HepG2 (cell line): ENCODE data around the gene ANKS1A. TPM values are rescaled to one million over a fixed set of nuclear protein-coding genes. Genes with fewer than 3 reads are reported as not detected.

Experiments
- ATAC-seq: fragments of 200-7000 bp; cut with Tn5 transposase; 3 replicates; pipeline ENCODE4 v1.9.1; 2020; ENCODE audit warnings: mild to moderate bottlenecking, moderate library complexity
- BruUV-seq: library from RNA; stranded (reverse); fragments of 400-500 nt; replicated peaks from 2 replicates; lab custom pipeline; 2021; lab: Mats Ljungman, UMichigan
- CTCF ChIA-PET: fragments of 300-600 bp; formaldehyde crosslinking; extraction: SDS; loops from one replicate; lab custom pipeline; 2021; ENCODE audit warnings: low total read pairs, inconsistent platforms, low intra/inter-chr PET ratio; lab: Yijun Ruan, JAX
- POLR2A ChIA-PET: fragments of 350-600 bp; sonication (Branson Sonifier 250); formaldehyde crosslinking; loops from one replicate; lab custom pipeline; 2020; ENCODE audit warnings: antibody characterized with exemption, inconsistent platforms; lab: Yijun Ruan, JAX
- DNase-seq: peaks from one replicate; pipeline ENCODE4 v3.0.0-alpha.2; 2015; ENCODE audit warnings: low spot score
- FAIRE-seq: peaks from 3 replicates; lab custom pipeline; 2011; peaks lifted over from hg19 to GRCh38; lab: Jason Lieb, UNC
- H2AFZ ChIP-seq: one replicate; pipeline ENCODE4 v1.6.1; 2011; ENCODE audit warnings: low read length, inconsistent platforms
- H3K27ac ChIP-seq: fragments of 300-600 bp; 3 replicates; pipeline ENCODE4 v1.8.0; 2011; ENCODE audit warnings: mixed run types, mild to moderate bottlenecking, mixed read lengths, low read length, inconsistent platforms; ENCODE audit not compliant: insufficient read depth; ENCODE audit errors: extremely low read length
- H3K27me3 ChIP-seq, 2 experiments: fragments of 200-600 bp in 1 of 2; 2 replicates in 1 of 2; 3 replicates in 1 of 2; pipeline versions ENCODE4 v1.6.0 to v1.8.0; 2011; ENCODE audit warnings: low read length in 2 of 2, mild to moderate bottlenecking in 2 of 2, moderate library complexity in 2 of 2, inconsistent platforms in 1 of 2; ENCODE audit not compliant: insufficient read depth in 2 of 2, control insufficient read depth in 1 of 2
- H3K36me3 ChIP-seq, 2 experiments: fragments of 200-600 bp in 1 of 2; replicated peaks in 1 of 2; 2 replicates in 1 of 2; 3 replicates in 1 of 2; pipeline versions ENCODE4 v1.5.1 to v1.8.0; 2011; ENCODE audit warnings: low read length in 2 of 2, inconsistent platforms in 1 of 2; ENCODE audit not compliant: insufficient read depth in 2 of 2, control insufficient read depth in 1 of 2
- H3K4me1 ChIP-seq: 2 replicates; pipeline ENCODE4 v1.5.1; 2012; ENCODE audit warnings: low read length, inconsistent platforms; ENCODE audit not compliant: insufficient read depth
- H3K4me2 ChIP-seq: 2 replicates; pipeline ENCODE4 v1.6.0; 2011; ENCODE audit warnings: low read depth, low read length, inconsistent platforms
- H3K4me3 ChIP-seq, 3 experiments: fragments of 200-600 bp in 1 of 3; sonication (generic), shearing (Covaris generic) in 1 of 3; replicated peaks in 1 of 3; 2 replicates each; pipeline ENCODE4 v1.5.1; 2011 to 2016; ENCODE audit warnings: low read length in 3 of 3, inconsistent platforms in 2 of 3, low read depth in 2 of 3, mild to moderate bottlenecking in 2 of 3, control low read depth in 1 of 3, mixed read lengths in 1 of 3; ENCODE audit not compliant: insufficient read depth in 1 of 3
- H3K79me2 ChIP-seq: one replicate; pipeline ENCODE4 v1.6.1; 2011; ENCODE audit warnings: low read length, inconsistent platforms; ENCODE audit not compliant: insufficient read depth
- H3K9ac ChIP-seq: 2 replicates; pipeline ENCODE4 v1.6.0; 2011; ENCODE audit warnings: mild to moderate bottlenecking, low read depth, low read length, inconsistent platforms; ENCODE audit not compliant: insufficient read depth
- H3K9me3 ChIP-seq: 2 replicates; pipeline ENCODE4 v1.5.1; 2012; ENCODE audit warnings: mild to moderate bottlenecking, low read length
- H4K20me1 ChIP-seq: 2 replicates; pipeline ENCODE4 v1.6.0; 2011; ENCODE audit warnings: inconsistent platforms, mild to moderate bottlenecking, low read length, moderate library complexity; ENCODE audit not compliant: insufficient read depth
- ARID2 ChIP-seq: sonication (generic); formaldehyde crosslinking; IDR thresholded peaks from 2 replicates; pipeline ENCODE4 v1.8.1; 2022; ENCODE audit warnings: mild to moderate bottlenecking, missing genetic modification reagents, borderline replicate concordance
- HNRNPUL1 ChIP-seq: fragments of 200-400 bp; formaldehyde crosslinking; IDR thresholded peaks from 2 replicates; pipeline ENCODE4 v1.6.1; 2017; ENCODE audit warnings: low read depth, mild to moderate bottlenecking, low read length, moderate library complexity
- PHF5A ChIP-seq: IDR thresholded peaks from one replicate; pipeline ENCODE4 v1.6.1; 2018; ENCODE audit warnings: low read depth, missing genetic modification reagents; ENCODE audit not compliant: unreplicated experiment
- RFXAP ChIP-seq: sonication (generic); formaldehyde crosslinking; IDR thresholded peaks from 2 replicates; pipeline ENCODE4 v1.4.0; 2020; ENCODE audit warnings: missing genetic modification reagents, borderline replicate concordance
- ZBTB25 ChIP-seq: IDR thresholded peaks from 2 replicates; pipeline ENCODE4 v1.6.1; 2018; ENCODE audit warnings: missing genetic modification reagents
- ZNF550 ChIP-seq: sonication (generic); formaldehyde crosslinking; IDR thresholded peaks from 2 replicates; pipeline ENCODE4 v1.4.0; 2020; ENCODE audit warnings: mild to moderate bottlenecking, missing genetic modification reagents, borderline replicate concordance
- ZNF577 ChIP-seq: sonication (generic); formaldehyde crosslinking; IDR thresholded peaks from 2 replicates; pipeline ENCODE4 v1.4.0; 2020; ENCODE audit warnings: mild to moderate bottlenecking, low read depth, missing genetic modification reagents, borderline replicate concordance
- ZNF609 ChIP-seq: sonication (generic); formaldehyde crosslinking; IDR thresholded peaks from 2 replicates; pipeline ENCODE4 v1.4.0; 2020; ENCODE audit warnings: mild to moderate bottlenecking, missing genetic modification reagents, borderline replicate concordance
- ZNF773 ChIP-seq: sonication (generic); formaldehyde crosslinking; IDR thresholded peaks from 2 replicates; pipeline ENCODE4 v1.4.0; 2020; ENCODE audit warnings: missing genetic modification reagents, borderline replicate concordance
- WGBS: methylation state at CpG from one replicate; pipeline ENCODE4 v1.1.6; 2017; ENCODE audit warnings: low lambda C conversion rate; 5-methylcytosine and 5-hydroxymethylcytosine counted together
- in situ Hi-C: cut with HindIII; loops from 2 replicates; pipeline ENCODE4 v1.10.0; 2017; ENCODE audit warnings: low pct_unique_long_range_greater_than_20kb; ENCODE audit not compliant: extremely low pct_ligation_motif_present
- intact Hi-C: fragments of 100-400 bp; cut with micrococcal nuclease; formaldehyde crosslinking; loops from one replicate; pipeline ENCODE4 v1.10.0; 2022; ENCODE audit not compliant: unreplicated experiment
- polyA plus RNA-seq, 8 experiments: library from polyadenylated mRNA; depleted of rRNA in 3 of 8; stranded (reverse) in 7 of 8; unstranded in 1 of 8; fragments of >200 nt; fragmentation: Illumina TruSeq in 4 of 8; extraction: Trizol in 4 of 8; gene quantifications; 2 replicates each; pipeline versions ENCODE4 v1.2.1 to v1.2.3, GENCODE V29; 2011 to 2016; ENCODE audit warnings: low read depth in 4 of 8, missing spikeins in 1 of 8, mixed read lengths in 1 of 8; ENCODE audit not compliant: insufficient read depth in 1 of 8
- total RNA-seq, 5 experiments: library from RNA; depleted of rRNA; stranded (reverse); fragments of >200 nt; fragmentation: Illumina TruSeq; extraction: Trizol; gene quantifications; 2 replicates each; pipeline ENCODE4 v1.2.3, GENCODE V29; 2016; ENCODE audit warnings: low read depth in 1 of 5

Gene ANKS1A
- total and polyA plus RNA-seq, 2 of the 13 experiments (the other 11 are each of a cell fraction or from before 2014, with no cell fraction given): 7.2 to 15.1 TPM

GRCh38 chr6:35053701-35054100 is 164.6 kb downstream of the ANKS1A start:
- TF ChIP-seq ZNF577 (CRISPR knock-in tag): no peak
- TF ChIP-seq ZBTB25 (CRISPR knock-in tag): no peak
- TF ChIP-seq ZNF773 (CRISPR knock-in tag): no peak
- TF ChIP-seq RFXAP (CRISPR knock-in tag): no peak
- no peak for TF ChIP-seq ZNF550 (CRISPR knock-in tag)
- TF ChIP-seq PHF5A (CRISPR knock-in tag): no peak
- no peak for TF ChIP-seq ARID2 (CRISPR knock-in tag)
- TF ChIP-seq ZNF609 (CRISPR knock-in tag): no peak
- TF ChIP-seq HNRNPUL1: no peak

More at GRCh38 chr6:35053701-35054100, 164.6 kb downstream of the ANKS1A start:
- in situ Hi-C loops (no loop called here), intact Hi-C loops (no loop called here)
- WGBS: 96% methylated on average over 2 of the region's 3 CpGs
- Histone ChIP-seq H3K9ac (no peak overlapping the region), H3K9me3 (no peaks in the 10 kb centered on the region), H3K4me1 (peaks cover 13% of the 10 kb centered on the region), H3K36me3 (peaks cover 7 to 30% of the 10 kb centered on the region in 2 experiments; a peak in 4 of 5 replicates), H3K27ac (no peak overlapping the region), H4K20me1 (no peaks in the 10 kb centered on the region), H3K79me2 (no peaks in the 10 kb centered on the region), H2AFZ (no peak overlapping the region), H3K4me3 (no peak overlapping the region), H3K4me2 (no peak overlapping the region), H3K27me3 (no peaks in the 10 kb centered on the region)
- ChIA-PET POLR2A (no interaction called here), CTCF (no interaction called here)
- DNase-seq (no peak), FAIRE-seq (no peak), ATAC-seq (no peak)
- no TSS peak for BruUV-seq
